BE2C (cell line): Measurements from ENCODE around the gene ADRA2A.

ENCODE experiments used
- DNase-seq: peaks from one replicate; pipeline ENCODE4 v3.0.0-alpha.2; 2020
- H3K27me3 ChIP-seq: fragments of 250-450 bp; sonication (Bioruptor Pico); 2 replicates; pipeline ENCODE4 v1.5.1; 2020; ENCODE audit warnings: mild to moderate bottlenecking
- H3K36me3 ChIP-seq: fragments of 250-450 bp; sonication (Bioruptor Pico); 2 replicates; pipeline ENCODE4 v1.5.1; 2020; ENCODE audit warnings: mild to moderate bottlenecking
- H3K4me1 ChIP-seq: fragments of 250-450 bp; sonication (Bioruptor Pico); 2 replicates; pipeline ENCODE4 v1.5.1; 2020
- H3K4me3 ChIP-seq: 2 replicates; pipeline ENCODE4 v1.5.1; 2011; ENCODE audit warnings: low read depth, low read length
- H3K9me3 ChIP-seq: fragments of 250-450 bp; sonication (Bioruptor Pico); 2 replicates; pipeline ENCODE4 v1.5.1; 2020
- TF ChIP-seq, protein P1 (sequence below): IDR thresholded peaks from 2 replicates; pipeline ENCODE4 v1.5.1; 2012; ENCODE audit warnings: mild to moderate bottlenecking, low read depth, low read length

Gene ADRA2A

DNA sequence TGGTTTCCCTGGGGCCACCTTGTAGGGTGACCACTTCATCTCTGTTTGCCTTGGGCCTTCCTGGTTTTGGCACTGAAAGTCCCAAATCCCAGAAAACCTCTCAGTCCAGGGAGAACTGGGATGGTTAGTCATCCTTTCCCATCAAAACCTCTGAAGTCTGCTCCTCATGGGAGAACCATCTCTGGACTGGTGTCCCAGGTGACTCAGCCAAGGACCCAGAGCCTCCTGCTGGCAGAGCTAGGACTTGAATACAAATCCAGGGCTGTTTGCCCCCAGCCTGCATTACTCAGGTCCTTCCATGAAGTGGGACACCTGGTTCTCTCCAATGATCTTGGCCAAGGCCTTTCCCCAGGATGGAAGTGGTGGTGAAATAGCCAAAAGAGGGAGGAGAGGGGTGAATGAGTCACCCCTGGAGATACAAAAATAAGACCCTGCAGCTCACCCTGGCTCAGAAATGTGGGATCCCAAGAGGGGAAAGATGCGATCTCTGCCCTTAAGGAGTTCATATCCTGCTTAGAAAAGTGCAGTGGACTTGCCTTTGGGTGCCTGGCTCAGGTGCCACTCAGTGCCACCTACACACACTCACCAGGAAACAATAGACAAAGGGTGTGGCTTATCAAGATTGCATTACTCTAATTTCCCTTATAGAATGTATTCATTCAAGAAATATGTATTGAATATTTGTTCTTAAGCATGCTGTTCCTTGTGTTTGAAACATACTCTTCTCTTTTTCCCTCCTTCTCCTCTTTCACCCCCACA lies 22.0 kb downstream of the ADRA2A start:
- no peaks in the 10 kb centered on the region for H3K4me1 ChIP-seq
- H3K36me3 ChIP-seq = no peaks in the 10 kb centered on the region
- no peak overlapping the region for H3K4me3 ChIP-seq
- H3K9me3 ChIP-seq = no peaks in the 10 kb centered on the region
- no peak for DNase-seq
- no peaks in the 10 kb centered on the region for H3K27me3 ChIP-seq
- TF ChIP-seq, protein P1, sequence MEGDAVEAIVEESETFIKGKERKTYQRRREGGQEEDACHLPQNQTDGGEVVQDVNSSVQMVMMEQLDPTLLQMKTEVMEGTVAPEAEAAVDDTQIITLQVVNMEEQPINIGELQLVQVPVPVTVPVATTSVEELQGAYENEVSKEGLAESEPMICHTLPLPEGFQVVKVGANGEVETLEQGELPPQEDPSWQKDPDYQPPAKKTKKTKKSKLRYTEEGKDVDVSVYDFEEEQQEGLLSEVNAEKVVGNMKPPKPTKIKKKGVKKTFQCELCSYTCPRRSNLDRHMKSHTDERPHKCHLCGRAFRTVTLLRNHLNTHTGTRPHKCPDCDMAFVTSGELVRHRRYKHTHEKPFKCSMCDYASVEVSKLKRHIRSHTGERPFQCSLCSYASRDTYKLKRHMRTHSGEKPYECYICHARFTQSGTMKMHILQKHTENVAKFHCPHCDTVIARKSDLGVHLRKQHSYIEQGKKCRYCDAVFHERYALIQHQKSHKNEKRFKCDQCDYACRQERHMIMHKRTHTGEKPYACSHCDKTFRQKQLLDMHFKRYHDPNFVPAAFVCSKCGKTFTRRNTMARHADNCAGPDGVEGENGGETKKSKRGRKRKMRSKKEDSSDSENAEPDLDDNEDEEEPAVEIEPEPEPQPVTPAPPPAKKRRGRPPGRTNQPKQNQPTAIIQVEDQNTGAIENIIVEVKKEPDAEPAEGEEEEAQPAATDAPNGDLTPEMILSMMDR = no peak; the same call in 1 of the 2 replicates

DNA sequence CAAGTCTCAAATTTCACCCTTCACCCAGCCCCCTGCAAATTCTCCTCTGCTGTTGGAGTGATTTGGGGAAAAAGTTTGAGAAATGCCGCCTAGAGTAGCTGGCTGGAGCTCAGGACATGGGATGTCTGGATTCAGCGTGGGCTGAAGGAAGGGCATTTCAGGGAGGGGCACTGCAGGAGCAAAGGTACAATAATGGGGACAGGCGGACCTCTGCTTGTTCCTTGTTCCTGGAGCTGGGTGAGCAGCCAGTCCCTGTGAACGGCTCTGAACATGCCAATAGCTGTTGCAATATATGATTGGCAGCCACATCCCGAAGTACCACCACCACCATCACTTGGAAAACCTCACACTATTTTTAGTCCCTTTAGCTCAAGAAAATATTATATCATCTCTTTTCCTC lies 23.4 kb downstream of the ADRA2A start:
- no peaks in the 10 kb centered on the region for H3K9me3 ChIP-seq
- no peak overlapping the region for H3K4me3 ChIP-seq
- no peaks in the 10 kb centered on the region for H3K27me3 ChIP-seq
- no peaks in the 10 kb centered on the region for H3K36me3 ChIP-seq
- TF ChIP-seq, protein P1 = no peak
- no peaks in the 10 kb centered on the region for H3K4me1 ChIP-seq
- DNase-seq = no peak

DNA sequence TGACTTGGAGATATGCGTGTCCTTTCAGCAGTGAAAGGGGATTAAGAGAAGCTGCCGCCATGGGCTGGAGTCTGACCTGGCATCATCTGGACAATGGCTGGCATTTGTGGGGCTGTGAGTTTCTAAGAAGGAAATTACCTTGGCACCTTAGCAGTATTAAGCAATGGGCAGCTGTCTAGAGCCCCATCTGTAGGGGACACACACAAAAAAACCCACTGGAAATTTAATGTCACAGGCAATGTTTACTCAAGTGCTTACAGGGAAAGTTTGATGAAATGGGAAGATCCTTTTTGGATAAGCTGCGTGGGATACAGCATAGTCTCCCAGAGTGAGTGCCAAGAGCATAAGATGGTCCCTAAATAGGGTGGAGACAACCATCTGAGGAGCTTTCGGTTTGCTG lies 25.0 kb downstream of the ADRA2A start:
- no peaks in the 10 kb centered on the region for H3K9me3 ChIP-seq
- H3K27me3 ChIP-seq = no peaks in the 10 kb centered on the region
- H3K4me1 ChIP-seq = no peaks in the 10 kb centered on the region
- TF ChIP-seq, protein P1 = no peak
- no peak for DNase-seq
- H3K4me3 ChIP-seq = no peak overlapping the region
- H3K36me3 ChIP-seq = no peaks in the 10 kb centered on the region

DNA sequence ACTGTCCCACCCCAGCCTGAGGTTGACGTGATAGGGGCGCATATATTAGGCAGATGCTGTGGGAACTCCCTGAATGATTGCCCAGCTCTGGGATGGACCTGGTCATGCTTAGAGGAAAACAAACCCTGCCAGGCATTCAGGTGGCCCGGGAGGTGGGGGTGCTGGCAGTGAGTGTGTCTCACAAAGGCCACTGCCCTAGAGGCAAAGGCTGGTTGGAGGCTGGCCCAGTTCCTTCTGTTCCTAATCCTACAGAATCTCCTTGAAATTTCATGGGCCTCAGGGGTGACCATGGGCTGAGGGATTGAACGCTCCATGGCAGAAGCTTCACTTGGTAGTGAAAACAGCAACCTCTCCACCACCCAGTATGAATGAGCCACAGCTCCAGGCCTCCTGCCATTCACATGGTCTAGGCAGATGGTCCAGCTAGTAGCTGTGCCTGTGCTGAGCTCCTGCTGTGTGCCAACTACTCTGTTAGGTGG lies 25.6 kb downstream of the ADRA2A start:
- no peaks in the 10 kb centered on the region for H3K9me3 ChIP-seq
- H3K27me3 ChIP-seq = no peaks in the 10 kb centered on the region
- TF ChIP-seq, protein P1 = no peak
- DNase-seq = no peak
- no peaks in the 10 kb centered on the region for H3K4me1 ChIP-seq
- H3K36me3 ChIP-seq = no peaks in the 10 kb centered on the region
- H3K4me3 ChIP-seq = no peak overlapping the region

DNA sequence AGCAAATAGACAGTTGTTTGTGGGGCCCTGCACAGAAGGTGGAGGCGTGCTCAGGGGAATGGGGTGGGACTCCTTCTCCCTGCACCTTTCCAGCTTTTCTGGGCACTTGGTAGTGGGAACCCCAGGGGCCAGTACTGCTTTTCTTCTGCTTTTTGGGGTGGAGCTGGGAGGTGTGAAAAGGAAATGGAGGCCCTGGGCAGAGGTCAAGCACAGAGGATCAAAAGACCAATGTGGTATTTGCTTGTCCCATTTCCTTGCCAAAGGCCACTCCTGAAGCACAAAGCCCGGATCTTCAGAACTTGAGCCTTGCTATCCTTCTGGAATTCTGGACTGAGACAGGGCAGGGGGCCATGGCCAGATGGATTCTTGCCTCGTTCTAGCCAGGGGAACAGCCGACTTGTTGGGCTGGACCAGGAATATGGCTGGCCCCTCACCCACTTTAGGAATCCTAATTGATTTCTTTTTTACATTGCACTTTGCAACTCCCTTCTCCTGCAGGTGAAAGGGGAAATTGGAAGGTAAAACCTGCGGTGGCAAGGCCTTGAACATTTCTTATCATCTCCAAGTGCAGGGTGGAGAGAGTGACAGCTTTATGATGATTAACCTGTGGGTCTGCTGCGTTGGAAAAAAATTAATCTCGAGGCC lies 26.5 kb downstream of the ADRA2A start:
- TF ChIP-seq, protein P1 = no peak
- Histone ChIP-seq H3K4me3 (no peak overlapping the region), H3K36me3 (no peaks in the 10 kb centered on the region), H3K4me1 (no peaks in the 10 kb centered on the region), H3K27me3 (no peaks in the 10 kb centered on the region), H3K9me3 (no peaks in the 10 kb centered on the region)
- DNase-seq = no peak

DNA sequence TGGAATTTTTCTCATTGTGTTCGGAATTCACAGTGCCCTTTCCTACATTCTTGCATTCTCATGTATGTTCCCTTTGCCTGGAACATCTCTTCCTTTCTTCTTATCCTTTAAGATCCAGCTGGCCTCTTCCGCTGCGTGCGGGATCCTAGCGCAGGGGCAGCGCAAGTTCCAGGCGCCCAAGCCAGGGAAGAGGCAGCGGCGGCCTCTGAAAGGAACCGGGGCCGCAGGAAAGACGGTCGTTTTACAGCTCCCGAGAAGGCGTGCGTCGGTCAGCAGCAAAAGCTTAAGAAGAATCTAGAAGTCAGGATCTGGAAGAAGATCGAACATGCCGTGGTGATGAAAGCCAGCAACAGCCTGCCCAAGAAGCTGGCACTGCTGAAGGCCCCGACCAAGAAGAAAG lies 28.0 kb downstream of the ADRA2A start:
- no peaks in the 10 kb centered on the region for H3K4me1 ChIP-seq
- H3K36me3 ChIP-seq = no peaks in the 10 kb centered on the region
- no peaks in the 10 kb centered on the region for H3K9me3 ChIP-seq
- H3K27me3 ChIP-seq = no peaks in the 10 kb centered on the region
- DNase-seq = no peak
- H3K4me3 ChIP-seq = no peak overlapping the region
- TF ChIP-seq, protein P1 = no peak
